Peyer's patch (tissue), 4 donors: ENCODE results near the gene PARD3B.

Experiments used
- POLR2A ChIP-seq, 2 donors: fragments of 450-650 bp; IDR thresholded peaks; one replicate each; pipeline ENCODE4 v1.5.1; 2017; ENCODE audit warnings: antibody characterized with exemption in 2 of 2, mild to moderate bottlenecking in 2 of 2, moderate library complexity in 2 of 2
- TF ChIP-seq, protein P1 (sequence below), 6 experiments: fragments of 450-650 bp in 4 of 6; fragments of 200-600 bp in 2 of 6; sonication (generic) in 1 of 6; IDR thresholded peaks; one replicate each; pipeline ENCODE4 v1.5.1; 2017 to 2019; ENCODE audit warnings: antibody characterized with exemption in 6 of 6, mild to moderate bottlenecking in 3 of 6, moderate library complexity in 1 of 6

DNA sequence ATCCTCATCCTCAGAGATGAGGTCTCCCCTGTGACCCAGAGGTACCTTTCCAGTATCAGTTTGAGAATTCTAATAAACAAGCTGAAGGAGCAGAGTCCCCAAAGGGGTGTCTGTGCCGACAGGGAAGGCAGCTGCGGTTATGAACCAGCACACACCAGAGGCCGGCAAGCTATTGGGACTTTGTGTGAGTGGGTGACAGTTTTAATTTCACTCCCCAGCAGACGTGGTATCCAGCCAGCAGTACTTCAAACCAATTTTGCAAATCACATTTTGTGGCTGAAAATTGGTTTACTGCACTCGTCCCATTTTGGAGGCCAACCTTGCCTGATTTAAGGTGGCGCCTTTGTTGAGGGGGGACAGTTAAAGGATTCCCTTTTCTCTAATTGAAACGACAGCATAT lies 1034.1 kb downstream of the PARD3B start:
- TF ChIP-seq POLR2A (IDR thresholded peaks at IDR 0.05), result no peak
- TF ChIP-seq, protein P1, sequence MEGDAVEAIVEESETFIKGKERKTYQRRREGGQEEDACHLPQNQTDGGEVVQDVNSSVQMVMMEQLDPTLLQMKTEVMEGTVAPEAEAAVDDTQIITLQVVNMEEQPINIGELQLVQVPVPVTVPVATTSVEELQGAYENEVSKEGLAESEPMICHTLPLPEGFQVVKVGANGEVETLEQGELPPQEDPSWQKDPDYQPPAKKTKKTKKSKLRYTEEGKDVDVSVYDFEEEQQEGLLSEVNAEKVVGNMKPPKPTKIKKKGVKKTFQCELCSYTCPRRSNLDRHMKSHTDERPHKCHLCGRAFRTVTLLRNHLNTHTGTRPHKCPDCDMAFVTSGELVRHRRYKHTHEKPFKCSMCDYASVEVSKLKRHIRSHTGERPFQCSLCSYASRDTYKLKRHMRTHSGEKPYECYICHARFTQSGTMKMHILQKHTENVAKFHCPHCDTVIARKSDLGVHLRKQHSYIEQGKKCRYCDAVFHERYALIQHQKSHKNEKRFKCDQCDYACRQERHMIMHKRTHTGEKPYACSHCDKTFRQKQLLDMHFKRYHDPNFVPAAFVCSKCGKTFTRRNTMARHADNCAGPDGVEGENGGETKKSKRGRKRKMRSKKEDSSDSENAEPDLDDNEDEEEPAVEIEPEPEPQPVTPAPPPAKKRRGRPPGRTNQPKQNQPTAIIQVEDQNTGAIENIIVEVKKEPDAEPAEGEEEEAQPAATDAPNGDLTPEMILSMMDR (IDR thresholded peaks at IDR 0.05), result no peak
